H1 (cell line): ENCODE measurements around the gene CCP110. TPM values are rescaled to one million over a fixed set of nuclear protein-coding genes. Genes with fewer than 3 reads are reported as not detected.

Source experiments
- JUND ChIP-seq: IDR thresholded peaks from 2 replicates; pipeline ENCODE4 v1.6.1; 2011; ENCODE audit warnings: mild to moderate bottlenecking, improper control_type of control experiment, low read length
- NANOG ChIP-seq: IDR thresholded peaks from 2 replicates; pipeline ENCODE4 v1.6.1; 2011; ENCODE audit warnings: low read length, low read depth, mild to moderate bottlenecking, inconsistent platforms; ENCODE audit not compliant: insufficient read depth, poor library complexity, severe bottlenecking
- PHF8 ChIP-seq: fragments of 200-600 bp; sonication (generic); conservative IDR thresholded peaks from 2 replicates; pipeline ENCODE4 v1.7.1; 2012; ENCODE audit warnings: low read depth, mild to moderate bottlenecking, inconsistent platforms, low read length, moderate library complexity
- polyA plus RNA-seq, 7 experiments: library from polyadenylated mRNA; depleted of rRNA in 3 of 7; stranded (reverse) in 5 of 7; unstranded in 2 of 7; fragments of >200 nt in 5 of 7; fragments of 200-250 nt in 2 of 7; gene quantifications; 1 replicate in 5 of 7; 2 replicates in 1 of 7; 4 replicates in 1 of 7; pipeline versions ENCODE4 v1.2.1 to v1.2.3, GENCODE V29; 2011 to 2013; ENCODE audit warnings: missing spikeins in 2 of 7, mixed read lengths in 2 of 7
- total RNA-seq: library from RNA; stranded (reverse); fragmentation: NEBNext Ultra II Directional; extraction: Animal tissue kit (Norgen Biotek cat#: 25700); gene quantifications from 2 replicates; pipeline ENCODE4 v1.2.1, GENCODE V29; 2021
- TF ChIP-seq, protein P1 (sequence below): IDR thresholded peaks from 2 replicates; pipeline ENCODE4 v1.6.1; 2012; ENCODE audit warnings: low read length, inconsistent platforms

CCP110 gene
- total and polyA plus RNA-seq, 2 of the 8 experiments (the other 6 are each of a cell fraction or from before 2014, with no cell fraction given), result 3.2 to 19.8 TPM

DNA sequence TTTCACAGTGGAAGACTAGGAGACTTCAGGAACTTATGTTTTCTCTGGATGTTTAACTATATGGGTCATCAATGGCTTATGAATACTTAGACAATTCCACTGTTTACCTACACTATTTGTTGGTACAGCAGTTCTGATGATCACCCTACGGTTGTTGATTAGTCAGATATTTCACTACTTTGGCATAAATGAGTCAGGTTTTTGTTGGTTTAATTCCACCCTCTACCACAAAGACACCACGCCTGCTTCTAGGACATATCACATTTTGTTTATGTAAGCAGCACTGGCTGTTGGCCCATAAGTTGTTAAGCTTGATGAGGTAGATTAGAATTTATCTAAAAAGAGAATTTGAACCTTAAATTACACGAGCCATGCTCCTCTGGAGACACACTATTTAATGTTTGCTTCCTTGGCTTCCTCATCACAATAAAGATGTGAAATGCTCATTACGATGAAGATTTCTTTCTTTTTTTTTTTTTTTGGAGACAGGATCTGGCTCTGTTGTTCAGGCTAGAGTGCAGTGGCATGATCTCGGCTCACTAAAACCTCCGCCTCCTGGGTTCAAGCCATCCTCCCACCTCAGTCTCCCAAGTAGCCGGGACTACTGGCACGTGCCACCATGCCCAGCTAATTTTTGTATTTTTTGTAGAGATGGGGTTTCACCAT is 6.2 kb upstream of the CCP110 start (continued):
- TF ChIP-seq NANOG (no peak), JUND (no peak), PHF8 (no peak)
- TF ChIP-seq, protein P1, sequence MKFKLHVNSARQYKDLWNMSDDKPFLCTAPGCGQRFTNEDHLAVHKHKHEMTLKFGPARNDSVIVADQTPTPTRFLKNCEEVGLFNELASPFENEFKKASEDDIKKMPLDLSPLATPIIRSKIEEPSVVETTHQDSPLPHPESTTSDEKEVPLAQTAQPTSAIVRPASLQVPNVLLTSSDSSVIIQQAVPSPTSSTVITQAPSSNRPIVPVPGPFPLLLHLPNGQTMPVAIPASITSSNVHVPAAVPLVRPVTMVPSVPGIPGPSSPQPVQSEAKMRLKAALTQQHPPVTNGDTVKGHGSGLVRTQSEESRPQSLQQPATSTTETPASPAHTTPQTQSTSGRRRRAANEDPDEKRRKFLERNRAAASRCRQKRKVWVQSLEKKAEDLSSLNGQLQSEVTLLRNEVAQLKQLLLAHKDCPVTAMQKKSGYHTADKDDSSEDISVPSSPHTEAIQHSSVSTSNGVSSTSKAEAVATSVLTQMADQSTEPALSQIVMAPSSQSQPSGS, result no peak
- TF ChIP-seq, all 59 proteins: peak for 0
